GM13977 (cell line): Measurements from ENCODE around the gene MRPL22.
"Not testable (repeated sequence)": the region's sequence is repeated elsewhere in the genome, so short reads cannot be mapped to it uniquely, and the experiment has no call there.

ENCODE experiments used
- DNase-seq: peaks from one replicate; pipeline ENCODE4 v3.0.0; 2012; ENCODE audit warnings: low spot score
- in situ Hi-C: fragments of 300-500 bp; cut with MboI; formaldehyde crosslinking; loops from one replicate; pipeline ENCODE4 v1.12.0; 2022; ENCODE audit warnings: low sequenced_read_pairs, low pct_unique_long_range_greater_than_20kb, mixed read lengths, inconsistent platforms; ENCODE audit not compliant: unreplicated experiment
- TF ChIP-seq, protein P1 (sequence below): IDR thresholded peaks from 2 replicates; pipeline ENCODE4 v1.5.1; 2012; ENCODE audit warnings: mild to moderate bottlenecking, control low read depth; ENCODE audit not compliant: insufficient read depth; ENCODE audit errors: extremely low read depth, missing control alignments

Gene MRPL22

GRCh38 chr5:155004138-155004744 lies 63.4 kb downstream of the MRPL22 start:
- TF ChIP-seq, protein P1, sequence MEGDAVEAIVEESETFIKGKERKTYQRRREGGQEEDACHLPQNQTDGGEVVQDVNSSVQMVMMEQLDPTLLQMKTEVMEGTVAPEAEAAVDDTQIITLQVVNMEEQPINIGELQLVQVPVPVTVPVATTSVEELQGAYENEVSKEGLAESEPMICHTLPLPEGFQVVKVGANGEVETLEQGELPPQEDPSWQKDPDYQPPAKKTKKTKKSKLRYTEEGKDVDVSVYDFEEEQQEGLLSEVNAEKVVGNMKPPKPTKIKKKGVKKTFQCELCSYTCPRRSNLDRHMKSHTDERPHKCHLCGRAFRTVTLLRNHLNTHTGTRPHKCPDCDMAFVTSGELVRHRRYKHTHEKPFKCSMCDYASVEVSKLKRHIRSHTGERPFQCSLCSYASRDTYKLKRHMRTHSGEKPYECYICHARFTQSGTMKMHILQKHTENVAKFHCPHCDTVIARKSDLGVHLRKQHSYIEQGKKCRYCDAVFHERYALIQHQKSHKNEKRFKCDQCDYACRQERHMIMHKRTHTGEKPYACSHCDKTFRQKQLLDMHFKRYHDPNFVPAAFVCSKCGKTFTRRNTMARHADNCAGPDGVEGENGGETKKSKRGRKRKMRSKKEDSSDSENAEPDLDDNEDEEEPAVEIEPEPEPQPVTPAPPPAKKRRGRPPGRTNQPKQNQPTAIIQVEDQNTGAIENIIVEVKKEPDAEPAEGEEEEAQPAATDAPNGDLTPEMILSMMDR, result peak; percentile 64
- no peak for DNase-seq
- in situ Hi-C loops, result no loop called here

DNA sequence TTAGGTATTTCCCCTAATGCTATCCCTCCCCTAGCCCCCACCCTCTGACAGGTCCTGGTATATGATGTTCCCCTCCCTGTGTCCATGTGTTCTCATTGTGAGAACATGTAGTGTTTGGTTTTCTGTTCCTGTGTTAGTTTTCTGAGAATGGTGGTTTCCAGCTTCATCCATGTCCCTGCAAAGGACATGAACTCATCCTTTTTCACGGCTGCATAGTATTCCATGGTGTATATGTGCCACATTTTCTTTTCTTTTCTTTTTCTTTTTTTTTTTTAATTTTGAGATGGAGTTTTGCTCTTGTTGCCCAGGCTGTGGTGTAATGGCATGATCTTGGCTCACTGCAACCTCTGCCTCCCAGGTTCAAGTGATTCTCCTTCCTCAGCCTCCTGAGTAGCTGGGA lies 65.4 kb downstream of the MRPL22 start:
- in situ Hi-C loops, DNase-seq: not testable (repeated sequence)

- in situ Hi-C loops, result no loop called here
- TF ChIP-seq, protein P1, result no peak
- DNase-seq, result no peak
These were observed 67.8 kb downstream of the MRPL22 start for GRCh38 chr5:155008669-155009068.

DNA sequence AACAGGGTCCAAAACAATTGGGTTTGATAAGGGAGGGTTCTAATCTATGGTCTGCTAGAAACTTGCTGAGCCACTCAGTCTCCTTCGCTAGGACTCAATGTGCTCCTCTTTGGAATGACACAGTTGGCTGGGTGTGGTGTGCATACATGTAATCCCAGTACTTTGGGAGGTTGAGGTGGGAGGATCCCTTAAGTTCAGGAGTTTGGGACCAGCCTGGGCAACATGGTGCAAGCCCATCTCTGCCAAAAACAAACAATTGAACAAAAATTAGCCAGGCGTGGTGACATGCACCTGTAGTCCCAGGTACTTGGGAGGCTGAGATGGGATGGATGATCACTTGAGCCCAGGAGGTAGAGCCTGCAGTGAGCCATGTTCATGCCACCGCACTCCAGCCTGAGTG lies 70.0 kb downstream of the MRPL22 start:
- in situ Hi-C loops, result no loop called here

GRCh38 chr5:155013526-155013925 lies 72.7 kb downstream of the MRPL22 start, which contains the start of gene KIF4B:
KIF4B (plus strand) TSS chr5:155013755; CDS start chr5:155013860, 105 bp downstream.
- in situ Hi-C loops, result no loop called here
- TF ChIP-seq, protein P1, result no peak
- DNase-seq, result no peak

More for the DNA sequence above, 70.0 kb downstream of the MRPL22 start:
- TF ChIP-seq, protein P1, result no peak
- DNase-seq, result no peak

DNA sequence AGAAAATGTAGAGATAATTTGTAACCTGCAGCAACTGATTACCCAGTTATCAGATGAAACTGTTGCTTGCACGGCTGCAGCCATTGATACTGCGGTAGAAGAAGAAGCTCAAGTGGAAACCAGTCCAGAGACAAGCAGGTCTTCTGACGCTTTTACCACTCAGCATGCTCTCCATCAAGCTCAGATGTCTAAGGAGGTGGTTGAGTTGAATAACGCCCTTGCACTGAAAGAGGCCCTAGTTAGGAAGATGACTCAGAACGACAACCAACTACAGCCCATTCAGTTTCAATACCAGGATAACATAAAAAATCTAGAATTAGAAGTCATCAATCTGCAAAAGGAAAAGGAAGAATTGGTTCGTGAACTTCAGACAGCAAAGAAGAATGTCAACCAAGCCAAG lies 74.4 kb downstream of the MRPL22 start:
- in situ Hi-C loops, result no loop called here
- DNase-seq, result no peak
- TF ChIP-seq, protein P1, result no peak

DNA sequence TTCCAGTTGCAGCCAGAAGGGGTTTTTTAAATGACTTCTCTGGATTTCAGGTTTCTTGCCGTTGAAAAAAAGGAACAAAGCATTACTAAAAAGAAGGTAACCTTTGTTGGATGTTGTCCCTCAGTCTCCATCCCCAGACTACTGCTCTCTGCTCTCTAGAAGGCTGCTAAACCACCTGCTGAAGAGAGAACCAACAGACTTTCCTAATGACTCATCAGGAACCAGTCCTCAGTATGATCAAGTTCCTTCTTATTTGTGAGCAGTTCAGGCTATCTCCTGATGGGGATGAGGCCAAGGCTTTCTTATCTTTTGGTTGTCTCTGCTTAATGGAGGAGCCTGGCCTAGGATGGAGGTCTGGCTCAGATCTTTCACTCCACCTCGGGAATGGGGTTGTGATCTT lies 76.7 kb downstream of the MRPL22 start:
- TF ChIP-seq, protein P1, result no peak
- DNase-seq, result peak; percentile 61
- in situ Hi-C loops, result no loop called here
